Fibroblast of villous mesenchyme (primary cell): ENCODE data around the gene PDILT. TPM values are rescaled to one million over a fixed set of nuclear protein-coding genes. Genes with fewer than 3 reads are reported as not detected.
"Not testable (repeated sequence)": the region's sequence is repeated elsewhere in the genome, so short reads cannot be mapped to it uniquely, and the experiment has no call there.

ENCODE experiments used
- DNase-seq: peaks from one replicate; pipeline ENCODE4 v3.0.0-alpha.2; 2010; ENCODE audit warnings: low read depth
- H3K4me3 ChIP-seq: 2 replicates; pipeline ENCODE4 v1.5.1; 2011; ENCODE audit warnings: low read depth, mild to moderate bottlenecking, low read length
- total RNA-seq: library from RNA; depleted of rRNA; stranded (reverse); fragments of >200 nt; gene quantifications from 2 replicates; pipeline ENCODE4 v1.2.3, GENCODE V29; 2012
- TF ChIP-seq, protein P1 (sequence below): IDR thresholded peaks from 2 replicates; pipeline ENCODE4 v1.5.1; 2012; ENCODE audit warnings: low read depth, mild to moderate bottlenecking, low read length; ENCODE audit not compliant: insufficient read depth

Gene PDILT
- total RNA-seq, 1 donor: not detected

DNA sequence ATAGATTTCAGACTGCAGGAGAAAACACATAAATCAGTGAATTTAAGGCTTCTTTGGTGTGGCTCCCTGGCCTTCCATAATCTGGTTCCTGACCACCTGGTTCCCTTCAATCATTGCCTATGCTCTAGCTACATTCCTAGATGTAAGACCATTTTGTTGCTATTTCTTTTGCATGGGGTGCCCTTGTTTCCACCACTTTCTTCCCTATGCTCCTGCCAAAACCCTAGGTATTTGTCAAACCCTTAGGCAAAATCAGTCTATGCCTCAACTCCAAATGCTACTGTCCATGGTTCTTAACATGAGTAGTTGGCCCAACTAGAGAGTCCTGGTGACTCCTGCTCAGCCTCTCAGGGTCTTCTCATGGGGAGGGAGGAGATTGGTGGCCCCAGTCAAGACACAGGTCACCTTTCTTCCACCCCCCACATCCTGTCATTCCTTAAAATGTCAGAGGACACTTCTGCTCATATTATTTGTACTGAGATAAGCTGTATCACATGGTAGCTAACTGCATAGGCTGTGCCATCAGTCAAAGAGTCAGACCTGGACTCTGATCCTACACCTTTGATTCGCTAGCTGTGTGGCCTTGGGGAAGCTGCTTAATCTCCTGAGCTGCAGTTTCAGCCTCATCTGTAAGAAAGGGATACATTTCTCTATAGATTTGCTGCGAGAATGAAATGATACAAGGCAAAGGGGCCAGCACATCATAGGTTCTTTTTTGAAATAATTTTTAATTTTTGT lies 19.8 kb upstream of the PDILT start:
- H3K4me3 ChIP-seq: no peak overlapping the region
- TF ChIP-seq, protein P1, sequence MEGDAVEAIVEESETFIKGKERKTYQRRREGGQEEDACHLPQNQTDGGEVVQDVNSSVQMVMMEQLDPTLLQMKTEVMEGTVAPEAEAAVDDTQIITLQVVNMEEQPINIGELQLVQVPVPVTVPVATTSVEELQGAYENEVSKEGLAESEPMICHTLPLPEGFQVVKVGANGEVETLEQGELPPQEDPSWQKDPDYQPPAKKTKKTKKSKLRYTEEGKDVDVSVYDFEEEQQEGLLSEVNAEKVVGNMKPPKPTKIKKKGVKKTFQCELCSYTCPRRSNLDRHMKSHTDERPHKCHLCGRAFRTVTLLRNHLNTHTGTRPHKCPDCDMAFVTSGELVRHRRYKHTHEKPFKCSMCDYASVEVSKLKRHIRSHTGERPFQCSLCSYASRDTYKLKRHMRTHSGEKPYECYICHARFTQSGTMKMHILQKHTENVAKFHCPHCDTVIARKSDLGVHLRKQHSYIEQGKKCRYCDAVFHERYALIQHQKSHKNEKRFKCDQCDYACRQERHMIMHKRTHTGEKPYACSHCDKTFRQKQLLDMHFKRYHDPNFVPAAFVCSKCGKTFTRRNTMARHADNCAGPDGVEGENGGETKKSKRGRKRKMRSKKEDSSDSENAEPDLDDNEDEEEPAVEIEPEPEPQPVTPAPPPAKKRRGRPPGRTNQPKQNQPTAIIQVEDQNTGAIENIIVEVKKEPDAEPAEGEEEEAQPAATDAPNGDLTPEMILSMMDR: no peak
- no peak for DNase-seq

DNA sequence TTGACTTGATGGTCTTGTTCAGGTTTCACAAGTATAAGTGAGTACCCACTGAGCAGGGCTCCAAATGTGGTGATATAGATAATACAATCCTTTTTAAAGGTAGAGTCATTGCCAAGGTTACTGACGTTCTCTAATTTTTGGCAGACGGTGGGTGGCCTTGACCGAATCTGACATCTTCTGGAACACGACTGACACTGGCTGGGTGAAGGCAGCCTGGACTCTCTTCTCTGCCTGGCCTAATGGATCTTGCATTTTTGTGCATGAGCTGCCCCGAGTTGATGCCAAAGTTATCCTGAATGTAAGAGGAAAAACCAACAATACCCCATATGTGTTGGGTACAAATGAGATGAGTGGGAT lies 19.2 kb upstream of the PDILT start:
- H3K4me3 ChIP-seq, DNase-seq: not testable (repeated sequence)

DNA sequence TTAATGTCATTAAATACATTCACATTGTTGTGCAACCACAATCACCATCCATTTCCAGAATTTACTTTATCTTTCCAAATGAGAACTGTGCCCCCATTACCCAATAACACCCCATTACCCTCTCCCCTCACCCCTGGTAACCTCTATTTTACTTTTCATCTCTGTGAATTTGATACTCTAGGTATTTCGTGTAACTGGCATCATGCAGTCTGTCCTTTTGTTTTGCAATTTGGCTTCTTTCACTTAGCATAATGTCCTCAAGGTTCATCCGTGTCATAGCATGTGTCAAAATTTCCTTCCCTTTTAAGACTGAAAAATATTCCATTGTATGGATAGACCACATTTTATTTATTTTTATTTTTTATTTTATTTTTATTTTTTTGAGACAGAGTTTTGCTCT lies 17.2 kb upstream of the PDILT start:
- DNase-seq, H3K4me3 ChIP-seq: not testable (repeated sequence)

DNA sequence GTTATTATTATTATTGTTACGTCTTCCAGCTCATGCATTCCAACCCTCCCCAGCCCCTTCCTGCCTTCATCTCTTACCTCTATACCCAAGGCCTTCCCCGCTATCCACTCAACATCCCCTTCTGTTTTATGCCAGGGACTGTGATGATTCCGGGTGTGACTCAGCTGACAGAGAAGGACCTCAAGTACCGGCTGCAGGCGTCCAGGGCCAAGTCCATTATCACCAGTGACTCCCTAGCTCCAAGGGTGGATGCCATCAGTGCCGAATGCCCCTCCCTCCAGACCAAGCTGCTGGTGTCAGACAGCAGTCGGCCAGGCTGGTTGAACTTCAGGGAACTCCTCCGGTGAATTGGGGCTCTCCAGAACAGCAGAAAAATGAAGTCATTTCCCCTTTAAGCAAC lies 14.6 kb upstream of the PDILT start:
- DNase-seq, H3K4me3 ChIP-seq: not testable (repeated sequence)

DNA sequence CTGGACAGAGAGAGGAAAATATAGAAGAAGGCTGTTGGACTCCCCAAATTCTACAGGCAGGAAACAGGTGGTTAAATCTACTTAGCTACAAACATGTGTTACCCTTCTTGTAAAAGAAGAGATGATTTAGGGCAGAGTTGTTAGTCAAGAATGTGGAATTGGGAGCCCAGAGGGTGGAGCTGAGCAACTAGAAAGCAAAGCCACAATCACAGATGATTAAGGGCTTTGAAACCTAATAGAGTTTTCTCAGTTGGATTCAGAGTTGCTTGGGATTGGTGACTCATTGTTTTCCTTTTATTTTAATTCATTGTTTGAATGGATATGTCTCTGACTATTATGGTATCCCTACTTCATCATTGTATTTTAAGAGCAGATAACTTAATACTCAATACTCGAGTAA lies 11.0 kb upstream of the PDILT start:
- DNase-seq: no peak
- H3K4me3 ChIP-seq: no peak overlapping the region
- TF ChIP-seq, protein P1: no peak

DNA sequence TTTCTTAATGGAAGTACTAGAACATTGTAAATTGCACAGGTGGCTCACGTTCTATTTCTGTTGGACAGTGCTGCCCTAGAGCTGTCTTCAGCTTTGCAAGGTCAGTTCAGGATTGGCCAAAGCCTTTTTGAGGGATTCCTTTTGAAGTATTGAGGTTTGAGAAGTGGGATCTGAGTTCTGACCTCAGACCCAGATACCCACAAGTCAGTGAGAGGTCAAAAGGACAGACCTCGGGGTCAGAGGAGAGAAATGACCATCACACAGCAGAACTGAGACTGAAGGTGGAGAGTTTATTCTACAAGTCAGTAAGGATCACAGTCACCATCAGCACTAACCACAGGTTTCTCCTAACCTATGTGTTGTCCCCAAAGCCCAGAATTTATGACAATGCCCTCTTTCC lies 6.5 kb upstream of the PDILT start:
- TF ChIP-seq, protein P1: no peak
- DNase-seq: no peak
- H3K4me3 ChIP-seq: no peak overlapping the region

DNA sequence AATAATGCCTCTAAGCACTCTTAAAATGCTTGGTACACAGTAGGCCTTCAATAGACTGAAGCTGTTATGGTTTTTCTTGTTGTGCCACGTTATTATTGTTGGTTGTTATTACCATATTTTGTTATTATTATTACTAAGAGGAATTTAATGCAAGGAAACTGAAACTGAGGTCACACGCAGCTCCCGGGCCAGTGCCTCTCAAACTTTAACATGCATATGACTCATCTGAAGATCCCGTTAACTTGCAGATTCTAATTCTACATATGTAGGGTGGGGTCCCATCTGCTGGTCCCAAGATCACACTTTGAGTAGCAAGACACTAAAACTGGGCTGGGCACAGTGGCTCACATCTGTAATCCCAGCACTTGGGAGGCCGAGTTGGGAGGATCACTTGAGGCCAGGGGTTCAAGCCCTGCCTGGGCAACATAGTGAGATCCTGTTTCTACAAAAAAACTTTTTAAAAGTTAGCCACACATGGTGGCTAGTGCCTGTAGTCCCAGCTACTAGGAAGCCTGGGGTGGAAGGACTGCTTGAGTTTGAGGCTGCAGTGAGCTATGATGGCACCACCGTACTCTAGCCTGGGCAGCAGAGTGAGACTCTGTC lies 5.7 kb upstream of the PDILT start:
- TF ChIP-seq, protein P1: no peak
- no peak for DNase-seq
- no peak overlapping the region for H3K4me3 ChIP-seq

DNA sequence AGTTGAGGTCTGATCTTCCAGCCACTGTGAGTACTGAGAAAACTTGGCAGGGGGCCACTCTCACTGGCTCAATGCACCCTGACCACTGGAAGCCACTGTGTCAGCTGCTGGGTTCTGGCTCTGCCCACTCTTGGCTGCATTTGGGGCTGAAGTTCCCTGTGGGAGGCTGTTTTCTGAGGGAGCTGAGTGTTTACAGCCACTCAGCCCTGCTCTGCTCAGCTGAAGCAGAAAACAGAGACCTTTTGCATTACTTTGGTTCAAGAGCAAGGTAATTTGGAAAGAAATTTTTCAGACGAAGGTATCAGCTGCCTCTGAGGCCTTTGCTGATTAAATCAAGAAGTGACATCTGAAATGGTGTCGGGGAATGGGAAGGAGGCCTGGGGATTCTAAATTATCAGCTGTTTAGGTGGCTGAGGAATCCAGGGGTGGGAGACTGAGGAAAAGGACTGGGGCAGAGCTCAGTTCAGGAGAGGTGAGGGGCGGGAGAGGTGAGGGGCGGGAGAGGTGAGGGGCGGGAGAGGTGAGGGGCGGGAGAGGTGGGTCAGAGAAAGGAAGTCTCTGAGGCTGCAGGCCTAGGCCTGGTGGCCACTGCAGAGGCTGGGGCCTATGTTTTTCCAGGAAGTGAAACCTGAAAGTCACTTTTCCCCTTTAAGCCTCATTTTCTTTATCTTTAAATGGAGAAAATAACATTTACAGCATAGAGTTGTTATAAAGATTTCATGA lies 5.0 kb upstream of the PDILT start, which contains the start of gene ACSM5:
Gene ACSM5 (plus strand): TSS at position 137 of the 723 bp plus-strand sequence. CDS start 1,951 bp downstream, outside the sequence.
- no peak within 1 kb of the TSS for H3K4me3 ChIP-seq
- TF ChIP-seq, protein P1: no peak
- DNase-seq: no peak
